HuH-7.5 (cell line): ENCODE measurements around the gene RARRES1.

ENCODE experiments used
- DNase-seq: peaks from one replicate; pipeline ENCODE4 v3.0.0; 2011; ENCODE audit warnings: low spot score

RARRES1 gene

GRCh38 chr3:158731938-158732855, at the start of gene RARRES1:
Gene RARRES1 (minus strand): TSS chr3:158732457. CDS start chr3:158732415, 42 bp downstream.
- no peak for DNase-seq

GRCh38 chr3:158781849-158782248, 49.6 kb upstream of the RARRES1 start:
- no peak for DNase-seq

- no peak for DNase-seq
These were observed 48.9 kb upstream of the RARRES1 start for GRCh38 chr3:158781191-158781590.

GRCh38 chr3:158780766-158781165, 48.5 kb upstream of the RARRES1 start:
- no peak for DNase-seq

- DNase-seq: no peak
These were observed 45.1 kb upstream of the RARRES1 start for GRCh38 chr3:158777161-158777873.

GRCh38 chr3:158776531-158776930, 44.3 kb upstream of the RARRES1 start:
- DNase-seq: no peak

GRCh38 chr3:158775426-158776410, 43.5 kb upstream of the RARRES1 start:
- no peak for DNase-seq

- no peak for DNase-seq
These were observed 42.7 kb upstream of the RARRES1 start for GRCh38 chr3:158774965-158775364.

- DNase-seq: no peak
These were observed 41.9 kb upstream of the RARRES1 start for GRCh38 chr3:158773845-158774830.

GRCh38 chr3:158773166-158773565, 40.9 kb upstream of the RARRES1 start:
- DNase-seq: no peak

- no peak for DNase-seq
These were observed 39.7 kb upstream of the RARRES1 start for GRCh38 chr3:158771982-158772381.

GRCh38 chr3:158771577-158771976, 39.3 kb upstream of the RARRES1 start:
- no peak for DNase-seq

- DNase-seq: no peak
These were observed 38.6 kb upstream of the RARRES1 start for GRCh38 chr3:158770741-158771350.

- no peak for DNase-seq
These were observed 37.9 kb upstream of the RARRES1 start for GRCh38 chr3:158769952-158770740.

GRCh38 chr3:158769549-158769948, 37.3 kb upstream of the RARRES1 start:
- DNase-seq: no peak

GRCh38 chr3:158768881-158769543, 36.8 kb upstream of the RARRES1 start:
- no peak for DNase-seq

- DNase-seq: no peak
These were observed 36.1 kb upstream of the RARRES1 start for GRCh38 chr3:158768361-158768787.

GRCh38 chr3:158766364-158766763, 34.1 kb upstream of the RARRES1 start:
- no peak for DNase-seq
